HCT116 (cell line): ENCODE measurements around the gene TNNT2. TPM values are rescaled to one million over a fixed set of nuclear protein-coding genes. Genes with fewer than 3 reads are reported as not detected.

ENCODE experiments used
- ATF3 ChIP-seq: IDR thresholded peaks from 2 replicates; pipeline ENCODE4 v1.6.1; 2012
- CEBPB ChIP-seq: IDR thresholded peaks from 2 replicates; pipeline ENCODE4 v1.6.1; 2012; ENCODE audit warnings: low read depth
- ELF1 ChIP-seq: IDR thresholded peaks from 2 replicates; pipeline ENCODE4 v1.6.1; 2012; ENCODE audit warnings: low read depth, borderline replicate concordance
- EZH2phosphoT487 ChIP-seq: fragments of 200-600 bp; IDR thresholded peaks from 2 replicates; pipeline ENCODE4 v1.6.1; 2018; ENCODE audit warnings: antibody characterized with exemption, borderline replicate concordance
- POLR2AphosphoS5 ChIP-seq: IDR thresholded peaks from 2 replicates; pipeline ENCODE4 v1.6.1; 2011; ENCODE audit warnings: mild to moderate bottlenecking, low read depth, low read length, moderate library complexity
- REST ChIP-seq: IDR thresholded peaks from 2 replicates; pipeline ENCODE4 v1.6.1; 2012; ENCODE audit warnings: low read depth
- SRF ChIP-seq: IDR thresholded peaks from 2 replicates; pipeline ENCODE4 v1.6.1; 2012; ENCODE audit warnings: low read depth
- ZBTB33 ChIP-seq: IDR thresholded peaks from 2 replicates; pipeline ENCODE4 v1.6.1; 2011; ENCODE audit warnings: mild to moderate bottlenecking, low read length, moderate library complexity; ENCODE audit not compliant: insufficient replicate concordance; ENCODE audit errors: extremely low read depth
- total RNA-seq: library from RNA; stranded (reverse); gene quantifications from one replicate; pipeline ENCODE4 v1.2.1, GENCODE V29; 2021; ENCODE audit not compliant: unreplicated experiment

TNNT2 gene
- total RNA-seq, 1 experiment from 2014 or later, result 2.0 TPM

GRCh38 chr1:201311356-201312011 lies 66.0 kb downstream of the TNNT2 start (continued):
- TF ChIP-seq ZBTB33, result no peak
- no peak for TF ChIP-seq CEBPB
- no peak for TF ChIP-seq EZH2phosphoT487
- no peak for TF ChIP-seq POLR2AphosphoS5
- TF ChIP-seq SRF, result no peak
- no peak for TF ChIP-seq REST
- TF ChIP-seq ELF1, result no peak
- no peak for TF ChIP-seq ATF3
